T-cell (primary cell): ENCODE data around the gene IGDCC3. TPM values are rescaled to one million over a fixed set of nuclear protein-coding genes. Genes with fewer than 3 reads are reported as not detected.

Source experiments
- ATAC-seq, 4 experiments: fragments of 200-7000 bp in 3 of 4; fragments of 150-1000 bp in 1 of 4; cut with Tn5 transposase; replicated peaks in 1 of 4; 1 replicate in 3 of 4; 2 replicates in 1 of 4; pipeline ENCODE4 v1.10.0; 2021; ENCODE audit warnings: moderate library complexity in 3 of 4, mild to moderate bottlenecking in 2 of 4, moderate number of reproducible peaks in 1 of 4
- CTCF ChIA-PET, 2 donors: fragments of 300-600 bp; sonication (Branson Sonifier 250); formaldehyde crosslinking; loops; one replicate each; lab custom pipeline; 2022; ENCODE audit warnings: antibody characterized with exemption in 2 of 2; lab: Charles Lee
- POLR2A ChIA-PET, 2 donors: fragments of 300-600 bp; sonication (Branson Sonifier 250); formaldehyde crosslinking; loops; one replicate each; lab custom pipeline; 2022; ENCODE audit warnings: antibody characterized with exemption in 2 of 2; lab: Charles Lee
- DNase-seq, 35 experiments: peaks; one replicate each; pipeline versions ENCODE4 v3.0.0 to v3.0.0-alpha.2; 2013 to 2023
- H3K27ac ChIP-seq: one replicate; pipeline ENCODE4 v1.5.1; 2013; ENCODE audit warnings: low read length
- H3K27me3 ChIP-seq, 2 experiments: replicated peaks in 1 of 2; 1 replicate in 1 of 2; 2 replicates in 1 of 2; pipeline versions ENCODE4 v1.6.1 to v1.7.0; 2013; ENCODE audit warnings: low read length in 1 of 2, mixed read lengths in 1 of 2; ENCODE audit not compliant: control insufficient read depth in 2 of 2, insufficient read depth in 2 of 2; ENCODE audit errors: extremely low read depth in 1 of 2
- H3K36me3 ChIP-seq, 2 donors: 1 replicate in 1 of 2; 2 replicates in 1 of 2; pipeline versions ENCODE4 v1.6.1 to v1.7.0; 2013; ENCODE audit warnings: low read length in 1 of 2; ENCODE audit not compliant: control insufficient read depth in 2 of 2, insufficient read depth in 1 of 2; ENCODE audit errors: extremely low read depth in 1 of 2
- H3K4me1 ChIP-seq, 2 experiments: 1 replicate in 1 of 2; 2 replicates in 1 of 2; pipeline versions ENCODE4 v1.6.1 to v1.7.0; 2013; ENCODE audit warnings: low read length in 2 of 2, mixed read lengths in 1 of 2; ENCODE audit not compliant: insufficient read depth in 2 of 2, control insufficient read depth in 1 of 2; ENCODE audit errors: extremely low read depth in 1 of 2
- H3K4me3 ChIP-seq, 2 donors: 1 replicate in 1 of 2; 2 replicates in 1 of 2; pipeline versions ENCODE4 v1.5.1 to v1.7.0; 2013; ENCODE audit warnings: mild to moderate bottlenecking in 2 of 2, low read length in 1 of 2, moderate library complexity in 1 of 2; ENCODE audit not compliant: control insufficient read depth in 1 of 2; ENCODE audit errors: extremely low read depth in 1 of 2
- H3K9me3 ChIP-seq: 2 replicates; pipeline ENCODE4 v1.7.0; 2013
- H3K27ac Mint-ChIP-seq, 2 donors: one replicate each; pipeline ENCODE4 v1.8.0; 2020 to 2021; ENCODE audit warnings: mild to moderate bottlenecking in 2 of 2, mixed read lengths in 2 of 2
- H3K27me3 Mint-ChIP-seq, 2 donors: one replicate each; pipeline ENCODE4 v1.8.0; 2021 to 2022; ENCODE audit warnings: mixed read lengths in 2 of 2
- H3K36me3 Mint-ChIP-seq: one replicate; pipeline ENCODE4 v1.8.0; 2021; ENCODE audit warnings: mixed read lengths
- H3K4me1 Mint-ChIP-seq, 3 donors: one replicate each; pipeline ENCODE4 v1.8.0; 2020 to 2022; ENCODE audit warnings: mixed read lengths in 3 of 3, mild to moderate bottlenecking in 1 of 3
- H3K4me3 Mint-ChIP-seq, 3 donors: one replicate each; pipeline ENCODE4 v1.8.0; 2020 to 2022; ENCODE audit warnings: mild to moderate bottlenecking in 3 of 3, mixed read lengths in 3 of 3, moderate library complexity in 3 of 3
- H3K9me3 Mint-ChIP-seq, 3 donors: one replicate each; pipeline ENCODE4 v1.8.0; 2020 to 2022; ENCODE audit warnings: mixed read lengths in 3 of 3
- WGBS: methylation state at CpG from one replicate; pipeline ENCODE4 v1.1.5; 2013; ENCODE audit warnings: missing lambda C conversion rate; ENCODE audit not compliant: insufficient coverage; 5-methylcytosine and 5-hydroxymethylcytosine counted together
- total RNA-seq, 35 experiments: library from RNA in 6 of 35; stranded (reverse) in 6 of 35; fragments of 120-200 nt in 1 of 35; gene quantifications; one replicate each; pipeline versions ENCODE4 v1.2.1 to v1.2.4 and lab custom pipeline; 2013 to 2026

The IGDCC3 gene
- total RNA-seq, 5 donors from 2014 or later (not counting 1 experiment from before 2014, with no cell fraction given), result 0.06 TPM; not detected in 4

DNA sequence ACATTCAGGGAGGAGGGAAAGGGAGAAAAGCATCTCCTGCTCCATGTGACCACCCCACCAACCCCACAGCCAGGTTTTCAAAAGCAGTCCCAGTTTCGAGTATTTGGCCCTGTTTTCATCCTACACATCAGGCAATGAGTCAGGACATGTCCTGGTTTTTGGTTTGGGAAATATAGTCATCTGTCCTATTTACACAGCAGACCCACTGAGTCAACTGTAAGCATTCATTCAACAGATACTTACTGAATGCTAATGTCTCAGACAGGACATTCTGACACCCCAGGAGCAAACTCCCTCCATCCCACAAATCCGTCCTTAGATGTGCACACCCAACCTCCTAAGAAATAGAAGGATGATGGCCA, 32.9 kb downstream of the IGDCC3 start:
- Mint-ChIP-seq H3K27ac (no peak overlapping the region), H3K9me3 (no peaks in the 10 kb centered on the region), H3K36me3 (no peaks in the 10 kb centered on the region), H3K27me3 (peaks cover 22 to 30% of the 10 kb centered on the region in 2 donors), H3K4me1 (no peaks in the 10 kb centered on the region), H3K4me3 (no peak overlapping the region)
- Histone ChIP-seq H3K4me3 (no peak overlapping the region), H3K9me3 (no peaks in the 10 kb centered on the region), H3K36me3 (no peaks in the 10 kb centered on the region), H3K4me1 (no peaks in the 10 kb centered on the region), H3K27ac (no peak overlapping the region), H3K27me3 (peaks cover 0 to 22% of the 10 kb centered on the region in 2 experiments)
- ChIA-PET POLR2A (no interaction called here), CTCF (no interaction called here)
- ATAC-seq (no peak), DNase-seq (no peak)
- WGBS, result 67% methylated on average over 1 of the region's 2 CpGs

DNA sequence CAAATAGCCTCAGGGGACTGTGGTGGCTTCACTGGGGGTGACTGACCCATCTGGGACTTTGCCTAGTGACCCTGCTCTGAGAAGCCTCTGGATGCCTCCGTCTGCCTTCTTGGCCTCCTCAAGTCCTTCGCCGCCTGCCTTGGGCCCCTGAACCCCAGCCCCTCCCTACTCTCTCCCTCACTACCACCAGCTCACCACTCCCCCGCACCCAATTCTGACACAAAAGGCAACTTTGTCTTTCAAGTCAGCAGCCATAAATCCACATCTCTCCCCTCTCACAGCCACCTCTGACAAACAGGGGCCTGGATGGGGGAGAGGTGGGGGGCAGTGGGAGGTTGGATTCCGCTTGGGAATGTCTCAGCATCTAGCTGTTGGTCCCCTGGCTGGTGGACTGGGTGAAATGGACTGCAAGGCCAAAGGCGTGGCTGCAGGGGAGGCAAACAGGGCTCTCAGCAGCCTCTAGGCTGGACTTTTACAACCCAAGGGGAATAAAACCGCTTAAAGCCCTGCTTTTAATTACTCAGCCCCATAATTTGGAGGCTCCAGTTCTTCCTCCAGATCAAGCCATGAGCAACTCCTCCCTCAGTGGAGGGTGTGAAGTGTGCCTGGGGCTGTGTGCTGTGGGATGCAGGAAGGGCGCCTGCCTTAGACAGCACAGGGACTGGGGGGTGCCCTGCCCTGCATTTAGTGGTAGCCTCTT, 33.4 kb downstream of the IGDCC3 start:
- CTCF ChIA-PET, result no interaction called here
- no peaks in the 10 kb centered on the region for H3K4me1 ChIP-seq
- no peak overlapping the region for H3K4me3 Mint-ChIP-seq
- no peak overlapping the region for H3K27ac Mint-ChIP-seq
- peaks cover 20 to 28% of the 10 kb centered on the region in 2 donors for H3K27me3 Mint-ChIP-seq
- no peaks in the 10 kb centered on the region for H3K9me3 Mint-ChIP-seq
- POLR2A ChIA-PET, result no interaction called here
- H3K36me3 ChIP-seq, result no peaks in the 10 kb centered on the region
- peaks cover 0 to 2% (median 0%) of the 10 kb centered on the region in 3 donors for H3K4me1 Mint-ChIP-seq
- no peak overlapping the region for H3K4me3 ChIP-seq
- no peaks in the 10 kb centered on the region for H3K36me3 Mint-ChIP-seq
- H3K27me3 ChIP-seq, result peaks cover 0 to 25% of the 10 kb centered on the region in 2 experiments
- 57% methylated on average over 1 of the region's 8 CpGs for WGBS
- H3K27ac ChIP-seq, result no peak overlapping the region
- H3K9me3 ChIP-seq, result no peaks in the 10 kb centered on the region
- no peak for ATAC-seq
- no peak for DNase-seq

DNA sequence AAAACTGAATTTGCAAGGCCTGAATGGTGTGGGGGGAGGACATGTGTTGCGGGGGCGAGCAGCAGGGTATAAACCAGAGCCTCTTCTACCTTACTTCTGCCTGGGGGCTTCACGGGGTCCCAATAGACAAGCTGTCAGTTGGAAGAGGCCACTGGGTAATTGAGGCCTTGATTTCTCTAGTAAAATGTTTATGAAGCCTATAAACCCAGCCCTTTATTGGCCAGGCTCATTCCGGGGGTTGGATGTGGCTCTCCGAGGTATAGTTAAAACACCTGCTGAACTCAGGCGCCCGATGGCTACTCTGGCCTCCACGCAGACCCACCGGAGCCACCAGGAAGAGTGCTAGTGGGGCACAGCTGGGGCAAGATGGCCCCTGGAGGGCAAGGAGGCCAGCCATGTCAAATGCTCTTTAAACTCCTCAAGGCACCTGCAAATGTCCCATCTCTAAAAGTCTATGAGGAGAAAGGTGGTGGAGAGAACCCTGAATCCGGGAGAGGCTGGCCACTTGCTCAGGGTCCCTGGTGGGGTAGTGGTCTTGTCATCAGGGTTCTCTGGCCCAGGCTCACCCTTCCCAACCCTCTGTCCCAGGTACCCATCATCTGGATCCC, 34.3 kb downstream of the IGDCC3 start:
- POLR2A ChIA-PET, result no interaction called here
- CTCF ChIA-PET, result no interaction called here
- no peak overlapping the region for H3K4me3 Mint-ChIP-seq
- Histone ChIP-seq H3K27ac (no peak overlapping the region), H3K27me3 (peaks cover 0 to 25% of the 10 kb centered on the region in 2 experiments), H3K36me3 (no peaks in the 10 kb centered on the region), H3K4me3 (no peak overlapping the region), H3K9me3 (no peaks in the 10 kb centered on the region), H3K4me1 (no peaks in the 10 kb centered on the region)
- no peaks in the 10 kb centered on the region for H3K9me3 Mint-ChIP-seq
- H3K27ac Mint-ChIP-seq, result no peak overlapping the region
- peaks cover 13 to 26% of the 10 kb centered on the region in 2 donors for H3K27me3 Mint-ChIP-seq
- peaks cover 0 to 2% (median 0%) of the 10 kb centered on the region in 3 donors for H3K4me1 Mint-ChIP-seq
- no peaks in the 10 kb centered on the region for H3K36me3 Mint-ChIP-seq
- ATAC-seq, result no peak
- WGBS, result 100% methylated on average over 4 of the region's 10 CpGs
- no peak for DNase-seq

DNA sequence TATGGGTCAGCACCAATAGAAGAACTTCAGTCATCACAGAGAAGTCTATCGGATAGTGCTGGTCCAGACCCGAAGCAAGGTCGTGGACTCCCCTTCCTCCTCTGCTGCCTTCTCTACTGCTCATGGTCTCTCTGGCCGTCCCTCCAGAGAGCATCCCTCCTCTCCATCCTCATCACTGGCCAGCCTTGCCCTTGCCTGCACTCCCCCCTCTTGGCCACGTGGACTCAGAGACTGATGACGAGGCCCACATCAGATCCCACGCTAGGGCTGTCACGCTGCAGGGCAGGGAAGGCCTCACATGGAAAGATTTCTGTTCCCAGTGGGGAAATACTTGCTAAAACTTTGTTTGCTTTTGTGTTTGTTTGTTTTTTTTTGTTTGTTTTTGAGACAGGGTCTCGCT, 35.3 kb downstream of the IGDCC3 start:
- Histone ChIP-seq H3K27me3 (peaks cover 0 to 29% of the 10 kb centered on the region in 2 experiments), H3K9me3 (no peaks in the 10 kb centered on the region), H3K36me3 (no peaks in the 10 kb centered on the region), H3K27ac (no peak overlapping the region), H3K4me1 (no peaks in the 10 kb centered on the region), H3K4me3 (no peak overlapping the region)
- ChIA-PET POLR2A (no interaction called here), CTCF (interaction anchor here in 1 of 2 donors (0.6 kb wide), 1 partner anchor 586 kb away, joined by 7 read pairs; no protein-coding TSS in a partner anchor)
- H3K4me3 Mint-ChIP-seq, result no peak overlapping the region
- DNase-seq (no peak), ATAC-seq (no peak)
- no peak overlapping the region for H3K27ac Mint-ChIP-seq
- no peaks in the 10 kb centered on the region for H3K9me3 Mint-ChIP-seq
- no peaks in the 10 kb centered on the region for H3K36me3 Mint-ChIP-seq
- H3K27me3 Mint-ChIP-seq, result peaks cover 13 to 24% of the 10 kb centered on the region in 2 donors
- peaks cover 0 to 2% (median 0%) of the 10 kb centered on the region in 3 donors for H3K4me1 Mint-ChIP-seq
- 84% methylated on average over 7 of the region's 9 CpGs for WGBS

DNA sequence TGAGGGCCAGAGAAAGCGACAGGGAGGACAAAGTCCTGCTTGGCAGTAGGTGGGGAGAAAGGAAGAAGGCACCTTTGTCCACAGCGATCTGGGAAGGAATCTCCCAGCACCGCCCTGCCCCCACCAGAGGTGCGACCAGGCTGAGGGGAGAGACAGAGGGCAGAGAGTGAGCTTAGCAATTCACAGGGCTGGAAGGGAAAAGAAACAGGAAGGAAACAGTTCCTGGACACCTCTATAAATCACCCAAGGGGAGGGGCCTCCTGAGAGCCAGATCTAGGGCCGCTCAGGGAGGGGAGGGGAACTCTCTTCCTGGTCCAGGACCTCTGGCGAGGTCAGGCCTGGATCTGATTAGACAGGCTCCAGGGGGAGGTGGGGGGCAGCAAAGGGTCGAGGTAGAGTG, 37.9 kb downstream of the IGDCC3 start:
- Histone ChIP-seq H3K4me3 (no peak overlapping the region), H3K4me1 (no peaks in the 10 kb centered on the region), H3K36me3 (no peaks in the 10 kb centered on the region), H3K27ac (no peak overlapping the region), H3K9me3 (no peaks in the 10 kb centered on the region), H3K27me3 (peaks cover 0 to 44% of the 10 kb centered on the region in 2 experiments)
- Mint-ChIP-seq H3K36me3 (no peaks in the 10 kb centered on the region), H3K4me1 (peaks cover 0 to 2% (median 0%) of the 10 kb centered on the region in 3 donors), H3K27me3 (peaks cover 13 to 16% of the 10 kb centered on the region in 2 donors), H3K4me3 (no peak overlapping the region), H3K9me3 (no peaks in the 10 kb centered on the region), H3K27ac (no peak overlapping the region)
- ChIA-PET CTCF (no interaction called here), POLR2A (no interaction called here)
- ATAC-seq (no peak), DNase-seq (no peak)
- 18% methylated on average over 2 of the region's 7 CpGs for WGBS

DNA sequence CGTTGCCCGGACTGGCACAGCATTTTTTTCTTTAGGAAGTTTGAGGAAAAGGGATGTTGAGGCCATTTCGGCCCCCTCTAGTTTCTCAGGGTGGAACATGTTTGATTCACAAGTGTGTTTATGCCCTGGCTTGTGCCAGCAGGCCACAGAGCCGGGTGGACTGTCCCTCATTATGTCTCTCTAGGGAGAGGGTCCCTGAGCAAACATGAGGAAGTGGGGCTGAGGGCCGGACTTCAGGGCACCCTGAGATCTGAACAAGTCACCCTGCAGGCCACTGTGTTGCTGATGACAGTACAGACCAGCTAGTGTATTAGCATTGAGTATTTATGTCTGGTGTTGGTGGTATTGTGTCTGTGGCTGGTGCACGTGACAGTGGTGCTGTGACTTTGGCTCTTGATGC, 38.4 kb downstream of the IGDCC3 start:
- Mint-ChIP-seq H3K4me3 (no peak overlapping the region), H3K27ac (no peak overlapping the region)
- no peaks in the 10 kb centered on the region for H3K36me3 ChIP-seq

More for the DNA sequence above, 38.4 kb downstream of the IGDCC3 start:
- Mint-ChIP-seq H3K4me1 (peaks cover 0 to 2% (median 0%) of the 10 kb centered on the region in 3 donors), H3K27me3 (peaks cover 13 to 16% of the 10 kb centered on the region in 2 donors), H3K36me3 (no peaks in the 10 kb centered on the region), H3K9me3 (no peaks in the 10 kb centered on the region)
- no peaks in the 10 kb centered on the region for H3K9me3 ChIP-seq
- 49% methylated on average over 4 of the region's 6 CpGs for WGBS
- ATAC-seq, result no peak
- no peak overlapping the region for H3K4me3 ChIP-seq
- H3K27me3 ChIP-seq, result peaks cover 0 to 44% of the 10 kb centered on the region in 2 experiments
- no peak overlapping the region for H3K27ac ChIP-seq
- H3K4me1 ChIP-seq, result no peaks in the 10 kb centered on the region
- no peak for DNase-seq
- ChIA-PET POLR2A (no interaction called here), CTCF (interaction anchor here in 1 of 2 donors (1.1 kb wide), 1 partner anchor 19 kb away, joined by 3 read pairs; no protein-coding TSS in a partner anchor)
